MG63 (cell line): ENCODE measurements around the gene UPF2. TPM values are rescaled to one million over a fixed set of nuclear protein-coding genes. Genes with fewer than 3 reads are reported as not detected.
"Not testable (repeated sequence)": the region's sequence is repeated elsewhere in the genome, so short reads cannot be mapped to it uniquely, and the experiment has no call there.

Experiments used
- DNase-seq: peaks from one replicate; pipeline ENCODE4 v3.0.0-alpha.2; 2020
- H3K27me3 ChIP-seq: fragments of 250-450 bp; sonication (Bioruptor Pico); 2 replicates; pipeline ENCODE4 v1.5.1; 2020; ENCODE audit warnings: mild to moderate bottlenecking, moderate library complexity
- H3K36me3 ChIP-seq: fragments of 250-450 bp; sonication (Bioruptor Pico); 2 replicates; pipeline ENCODE4 v1.5.1; 2020; ENCODE audit warnings: mild to moderate bottlenecking, moderate library complexity
- H3K4me3 ChIP-seq: fragments of 250-450 bp; sonication (Bioruptor Pico); 2 replicates; pipeline ENCODE4 v1.5.1; 2020; ENCODE audit warnings: mild to moderate bottlenecking, moderate library complexity
- H3K9me3 ChIP-seq: fragments of 250-450 bp; sonication (Bioruptor Pico); 2 replicates; pipeline ENCODE4 v1.5.1; 2020; ENCODE audit warnings: mild to moderate bottlenecking, moderate library complexity
- total RNA-seq: library from RNA; depleted of rRNA; stranded (reverse); fragments of >200 nt; shearing (Covaris generic); gene quantifications from 2 replicates; pipeline ENCODE4 v1.2.3, GENCODE V29; 2014; ENCODE audit warnings: low replicate concordance; rRNA removed

UPF2 gene, protein sequence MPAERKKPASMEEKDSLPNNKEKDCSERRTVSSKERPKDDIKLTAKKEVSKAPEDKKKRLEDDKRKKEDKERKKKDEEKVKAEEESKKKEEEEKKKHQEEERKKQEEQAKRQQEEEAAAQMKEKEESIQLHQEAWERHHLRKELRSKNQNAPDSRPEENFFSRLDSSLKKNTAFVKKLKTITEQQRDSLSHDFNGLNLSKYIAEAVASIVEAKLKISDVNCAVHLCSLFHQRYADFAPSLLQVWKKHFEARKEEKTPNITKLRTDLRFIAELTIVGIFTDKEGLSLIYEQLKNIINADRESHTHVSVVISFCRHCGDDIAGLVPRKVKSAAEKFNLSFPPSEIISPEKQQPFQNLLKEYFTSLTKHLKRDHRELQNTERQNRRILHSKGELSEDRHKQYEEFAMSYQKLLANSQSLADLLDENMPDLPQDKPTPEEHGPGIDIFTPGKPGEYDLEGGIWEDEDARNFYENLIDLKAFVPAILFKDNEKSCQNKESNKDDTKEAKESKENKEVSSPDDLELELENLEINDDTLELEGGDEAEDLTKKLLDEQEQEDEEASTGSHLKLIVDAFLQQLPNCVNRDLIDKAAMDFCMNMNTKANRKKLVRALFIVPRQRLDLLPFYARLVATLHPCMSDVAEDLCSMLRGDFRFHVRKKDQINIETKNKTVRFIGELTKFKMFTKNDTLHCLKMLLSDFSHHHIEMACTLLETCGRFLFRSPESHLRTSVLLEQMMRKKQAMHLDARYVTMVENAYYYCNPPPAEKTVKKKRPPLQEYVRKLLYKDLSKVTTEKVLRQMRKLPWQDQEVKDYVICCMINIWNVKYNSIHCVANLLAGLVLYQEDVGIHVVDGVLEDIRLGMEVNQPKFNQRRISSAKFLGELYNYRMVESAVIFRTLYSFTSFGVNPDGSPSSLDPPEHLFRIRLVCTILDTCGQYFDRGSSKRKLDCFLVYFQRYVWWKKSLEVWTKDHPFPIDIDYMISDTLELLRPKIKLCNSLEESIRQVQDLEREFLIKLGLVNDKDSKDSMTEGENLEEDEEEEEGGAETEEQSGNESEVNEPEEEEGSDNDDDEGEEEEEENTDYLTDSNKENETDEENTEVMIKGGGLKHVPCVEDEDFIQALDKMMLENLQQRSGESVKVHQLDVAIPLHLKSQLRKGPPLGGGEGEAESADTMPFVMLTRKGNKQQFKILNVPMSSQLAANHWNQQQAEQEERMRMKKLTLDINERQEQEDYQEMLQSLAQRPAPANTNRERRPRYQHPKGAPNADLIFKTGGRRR
- total RNA-seq, result 9.6 and 12.4 TPM in 2 replicates

GRCh38 chr10:12042797-12043651 lies at the start of gene UPF2:
TSS of gene UPF2 (minus strand) at chr10:12042809. CDS start at chr10:12035423, 7,386 bp downstream.
- peaks cover 14% of the 10 kb centered on the region for H3K36me3 ChIP-seq

DNA sequence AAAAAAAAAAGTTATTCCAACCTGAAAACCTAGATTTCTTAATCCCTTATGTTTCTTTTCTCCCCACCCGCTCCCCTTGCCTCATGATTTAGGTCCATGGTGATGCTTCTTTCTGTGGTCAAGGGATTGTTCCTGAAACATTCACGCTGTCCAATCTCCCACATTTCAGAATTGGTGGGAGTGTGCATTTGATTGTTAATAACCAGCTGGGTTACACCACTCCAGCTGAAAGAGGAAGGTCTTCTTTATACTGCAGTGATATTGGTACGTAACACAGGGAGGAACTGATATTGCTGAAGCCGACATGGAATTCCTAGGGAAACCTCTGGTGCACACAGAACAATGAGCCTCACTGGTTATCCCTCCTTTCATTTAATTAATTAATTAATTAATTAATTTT lies 48.8 kb upstream of the UPF2 start:
- no peak overlapping the region for H3K4me3 ChIP-seq
- H3K9me3 ChIP-seq, result no peaks in the 10 kb centered on the region
- H3K27me3 ChIP-seq, result no peaks in the 10 kb centered on the region
- H3K36me3 ChIP-seq, result no peaks in the 10 kb centered on the region; the same call in none of the 2 replicates
- DNase-seq, result no peak

More at GRCh38 chr10:12042797-12043651, at the start of gene UPF2:
- peak; percentile 98 for DNase-seq
- Histone ChIP-seq H3K9me3 (no peaks in the 10 kb centered on the region), H3K27me3 (no peaks in the 10 kb centered on the region), H3K4me3 (peak within 1 kb of the TSS; percentile 100)

- Histone ChIP-seq H3K4me3 (no peak overlapping the region), H3K9me3 (no peaks in the 10 kb centered on the region), H3K27me3 (no peaks in the 10 kb centered on the region), H3K36me3 (no peaks in the 10 kb centered on the region; the same call in none of the 2 replicates)
- no peak for DNase-seq
These were observed 46.3 kb upstream of the UPF2 start for GRCh38 chr10:12088919-12089318.

DNA sequence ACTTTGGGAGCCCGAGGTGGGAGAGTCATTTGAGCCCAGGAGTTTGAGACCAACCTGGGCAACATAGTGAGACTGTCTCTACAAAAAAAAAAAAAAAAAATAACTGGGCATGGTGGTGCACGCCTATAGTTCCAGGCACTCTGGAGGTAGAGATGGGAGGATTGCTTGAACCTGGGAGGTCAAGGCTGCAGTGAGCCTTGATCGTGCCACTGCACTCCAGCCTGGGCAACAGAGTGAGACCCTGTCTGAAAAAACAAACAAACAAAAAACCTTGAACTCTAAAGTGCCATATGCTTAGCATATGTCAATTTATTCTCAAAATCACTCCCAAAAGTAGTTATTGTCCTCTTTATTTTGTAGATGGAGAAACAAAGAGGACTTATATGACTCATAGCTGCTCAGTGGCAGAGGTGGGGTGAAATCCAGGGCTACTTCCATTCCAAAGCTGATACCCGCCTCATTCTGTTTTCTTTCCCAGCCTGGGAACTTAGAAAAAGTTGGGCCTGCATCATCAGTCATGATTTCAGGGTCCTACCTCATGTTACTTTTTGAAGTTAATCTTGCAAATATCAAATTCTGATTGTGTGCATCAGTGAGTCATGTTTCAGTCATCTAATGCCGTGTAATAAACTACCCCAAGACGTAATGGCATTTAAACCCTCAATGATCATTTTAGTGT lies 39.4 kb upstream of the UPF2 start:
- H3K9me3 ChIP-seq, result no peaks in the 10 kb centered on the region
- H3K4me3 ChIP-seq, result no peak overlapping the region
- no peaks in the 10 kb centered on the region; the same call in 1 of the 2 replicates for H3K36me3 ChIP-seq
- no peak for DNase-seq
- no peaks in the 10 kb centered on the region for H3K27me3 ChIP-seq

DNA sequence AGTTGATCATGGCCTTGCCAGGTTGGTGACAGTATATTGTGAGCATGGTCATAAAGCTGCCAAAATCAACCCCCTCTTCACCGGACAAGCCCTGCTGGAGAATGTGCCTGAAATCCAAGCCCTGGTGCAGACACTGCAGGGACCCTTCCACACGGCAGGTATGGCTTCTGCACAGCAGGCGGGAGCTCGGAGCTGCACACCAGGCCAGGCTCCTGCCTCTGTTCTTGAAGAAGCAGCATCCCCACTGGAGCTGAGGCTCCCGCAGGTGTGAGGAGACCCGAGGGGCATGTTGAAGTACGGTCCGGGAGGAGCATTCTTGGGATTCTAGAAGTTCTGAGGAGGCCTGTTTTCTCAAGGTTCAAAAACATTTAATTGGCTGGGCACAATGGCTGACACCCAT lies 38.9 kb upstream of the UPF2 start:
- no peaks in the 10 kb centered on the region; the same call in 1 of the 2 replicates for H3K36me3 ChIP-seq

GRCh38 chr10:12077580-12078180 lies 35.1 kb upstream of the UPF2 start:
- no peak overlapping the region for H3K4me3 ChIP-seq

More for the DNA sequence above, 38.9 kb upstream of the UPF2 start:
- H3K9me3 ChIP-seq, result no peaks in the 10 kb centered on the region
- no peaks in the 10 kb centered on the region for H3K27me3 ChIP-seq
- H3K4me3 ChIP-seq, result no peak overlapping the region
- DNase-seq, result no peak

GRCh38 chr10:12073526-12073925 lies 30.9 kb upstream of the UPF2 start:
- Histone ChIP-seq H3K27me3 (no peaks in the 10 kb centered on the region), H3K4me3 (no peak overlapping the region), H3K36me3 (no peaks in the 10 kb centered on the region), H3K9me3 (no peaks in the 10 kb centered on the region)
- no peak for DNase-seq

More at GRCh38 chr10:12077580-12078180, 35.1 kb upstream of the UPF2 start:
- DNase-seq, result no peak
- no peaks in the 10 kb centered on the region for H3K36me3 ChIP-seq
- H3K27me3 ChIP-seq, result no peaks in the 10 kb centered on the region
- H3K9me3 ChIP-seq, result no peaks in the 10 kb centered on the region

DNA sequence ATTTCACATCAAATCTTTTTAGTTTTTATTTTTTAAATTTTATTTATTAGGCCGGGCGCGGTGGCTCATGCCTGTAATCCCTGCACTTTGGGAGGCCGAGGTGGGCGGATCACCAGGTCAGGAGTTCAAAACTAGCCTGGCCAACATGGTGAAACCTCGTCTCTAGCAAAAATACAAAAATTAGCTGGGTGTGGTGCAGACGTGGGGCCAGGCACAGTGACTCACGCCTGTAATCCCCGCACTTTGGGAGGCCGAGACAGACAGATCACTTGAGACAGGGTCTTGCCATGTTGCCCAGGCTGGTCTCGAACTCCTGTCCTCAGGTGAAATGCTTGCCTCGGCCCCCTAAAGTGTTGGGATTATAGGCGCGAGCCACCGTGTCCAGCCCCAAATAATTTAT lies 28.8 kb upstream of the UPF2 start:
- H3K27me3 ChIP-seq, result not testable (repeated sequence)

GRCh38 chr10:12068449-12069269 lies 26.1 kb upstream of the UPF2 start, which contains the start of gene DHTKD1:
TSS of gene DHTKD1 (plus strand) at chr10:12068954. CDS start at chr10:12069034, 80 bp downstream.
- Histone ChIP-seq H3K4me3 (peak within 1 kb of the TSS; percentile 90), H3K36me3 (no peaks in the 10 kb centered on the region), H3K27me3 (no peaks in the 10 kb centered on the region), H3K9me3 (no peaks in the 10 kb centered on the region)
- DNase-seq, result peak; percentile 98

More for the DNA sequence above, 28.8 kb upstream of the UPF2 start:
- H3K4me3 ChIP-seq, DNase-seq, H3K36me3 ChIP-seq, H3K9me3 ChIP-seq: not testable (repeated sequence)

GRCh38 chr10:12067336-12067735 lies 24.7 kb upstream of the UPF2 start:
- Histone ChIP-seq H3K36me3 (no peaks in the 10 kb centered on the region), H3K4me3 (no peak overlapping the region), H3K9me3 (no peaks in the 10 kb centered on the region), H3K27me3 (no peaks in the 10 kb centered on the region)
- DNase-seq, result no peak

- no peaks in the 10 kb centered on the region for H3K36me3 ChIP-seq
- no peak for DNase-seq
- no peaks in the 10 kb centered on the region for H3K9me3 ChIP-seq
- H3K4me3 ChIP-seq, result no peak overlapping the region
- no peaks in the 10 kb centered on the region for H3K27me3 ChIP-seq
These were observed 20.8 kb upstream of the UPF2 start for GRCh38 chr10:12063483-12063818.

DNA sequence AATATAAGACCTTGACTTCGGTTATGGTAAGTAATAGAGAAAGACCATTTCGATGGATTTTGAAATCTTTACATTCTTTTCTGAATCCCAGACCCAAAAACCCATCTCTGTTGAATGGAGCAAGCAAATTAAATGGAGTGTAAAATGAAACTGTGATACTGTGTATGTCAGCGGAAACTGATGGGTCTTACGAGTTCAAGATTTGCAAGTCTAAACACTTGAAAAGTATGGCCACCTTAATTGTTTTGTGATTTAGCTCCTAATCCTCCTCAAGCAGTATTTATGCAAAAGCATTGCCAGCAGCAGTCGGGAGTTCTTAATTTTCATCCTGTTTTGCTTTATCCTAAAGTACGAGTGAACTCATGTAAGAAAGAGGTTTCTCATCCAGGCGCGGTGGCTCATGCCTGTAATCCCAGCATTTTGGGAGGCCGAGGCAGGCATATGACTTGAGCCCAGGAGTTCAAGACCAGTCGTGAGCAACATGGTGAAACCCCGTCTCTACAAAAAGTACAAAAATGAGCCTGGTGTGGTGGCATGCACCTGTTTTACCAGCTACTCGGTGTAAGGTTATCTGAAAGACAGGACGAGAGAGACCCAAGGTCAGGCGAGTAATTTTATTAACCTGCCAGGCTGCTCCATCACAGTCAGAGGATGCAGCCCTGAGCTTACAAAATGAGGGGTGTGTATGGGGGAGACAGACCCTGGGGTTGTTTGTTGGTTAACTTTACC lies 20.3 kb upstream of the UPF2 start:
- no peaks in the 10 kb centered on the region for H3K9me3 ChIP-seq
- no peaks in the 10 kb centered on the region for H3K36me3 ChIP-seq
- no peak overlapping the region for H3K4me3 ChIP-seq
- no peak for DNase-seq
- no peaks in the 10 kb centered on the region for H3K27me3 ChIP-seq

DNA sequence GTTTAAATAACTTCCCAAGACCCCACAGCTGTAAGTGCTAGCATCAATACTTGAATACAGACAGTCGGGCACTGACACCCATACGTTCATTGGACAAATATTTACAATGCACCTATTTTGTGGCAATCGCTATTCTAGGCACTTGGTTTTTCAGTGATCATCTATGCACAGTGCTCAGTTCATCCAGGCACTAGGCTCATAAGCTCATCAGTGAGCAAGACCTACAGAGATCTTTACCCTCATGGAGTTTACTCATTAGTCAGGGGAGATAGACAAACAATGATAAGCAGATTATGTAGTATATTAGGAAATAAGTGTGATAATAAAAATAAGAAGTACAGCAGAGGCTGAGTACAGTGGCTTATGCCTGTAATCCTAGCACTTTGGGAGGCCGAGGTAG lies 18.5 kb upstream of the UPF2 start:
- Histone ChIP-seq H3K9me3 (no peaks in the 10 kb centered on the region), H3K4me3 (no peak overlapping the region), H3K27me3 (no peaks in the 10 kb centered on the region), H3K36me3 (no peaks in the 10 kb centered on the region)
- DNase-seq, result no peak

GRCh38 chr10:12056748-12057147 lies 14.1 kb upstream of the UPF2 start:
- no peaks in the 10 kb centered on the region for H3K9me3 ChIP-seq

More at GRCh38 chr10:12056748-12057147, 14.1 kb upstream of the UPF2 start:
- peak; percentile 7 for DNase-seq
- Histone ChIP-seq H3K27me3 (no peaks in the 10 kb centered on the region), H3K36me3 (no peaks in the 10 kb centered on the region), H3K4me3 (no peak overlapping the region)
